Endodermal cell (in vitro differentiated cells): ENCODE measurements around the gene JPT2. TPM values are rescaled to one million over a fixed set of nuclear protein-coding genes. Genes with fewer than 3 reads are reported as not detected.

Source experiments
- DNase-seq: peaks from one replicate; pipeline ENCODE4 v3.0.0-alpha.2; 2017
- H3K27ac ChIP-seq: 2 replicates; pipeline ENCODE4 v1.5.1; 2013; ENCODE audit warnings: mild to moderate bottlenecking, low read depth, low read length, moderate library complexity
- H3K27me3 ChIP-seq: 2 replicates; pipeline ENCODE4 v1.6.1; 2013; ENCODE audit warnings: mild to moderate bottlenecking, low read length, moderate library complexity; ENCODE audit not compliant: insufficient read depth, control insufficient read depth, poor library complexity, severe bottlenecking
- H3K36me3 ChIP-seq: 2 replicates; pipeline ENCODE4 v1.7.0; 2013; ENCODE audit warnings: mild to moderate bottlenecking, low read length, moderate library complexity; ENCODE audit not compliant: control insufficient read depth, insufficient read depth
- H3K4me1 ChIP-seq: one replicate; pipeline ENCODE4 v1.7.0; 2013; ENCODE audit warnings: low read length; ENCODE audit not compliant: control insufficient read depth, insufficient read depth
- H3K4me3 ChIP-seq: 2 replicates; pipeline ENCODE4 v1.5.1; 2013; ENCODE audit warnings: mild to moderate bottlenecking, low read length, moderate library complexity
- H3K9ac ChIP-seq: 2 replicates; pipeline ENCODE4 v1.6.1; 2013; ENCODE audit warnings: mild to moderate bottlenecking, low read length, moderate library complexity; ENCODE audit not compliant: poor library complexity, severe bottlenecking; ENCODE audit errors: extremely low read depth
- H3K9me3 ChIP-seq: 2 replicates; pipeline ENCODE4 v1.6.1; 2013; ENCODE audit warnings: mild to moderate bottlenecking, low read length, moderate library complexity; ENCODE audit not compliant: control insufficient read depth
- H3K27ac Mint-ChIP-seq: 2 replicates; pipeline ENCODE4 v1.8.0; 2020; ENCODE audit warnings: mixed read lengths
- H3K27me3 Mint-ChIP-seq: 2 replicates; pipeline ENCODE4 v1.8.0; 2021; ENCODE audit warnings: mild to moderate bottlenecking, mixed read lengths; ENCODE audit not compliant: insufficient read depth
- H3K36me3 Mint-ChIP-seq: 2 replicates; pipeline ENCODE4 v1.8.0; 2020; ENCODE audit warnings: low read depth, mixed read lengths
- H3K4me1 Mint-ChIP-seq: 2 replicates; pipeline ENCODE4 v1.8.0; 2020; ENCODE audit warnings: mixed read lengths
- H3K4me3 Mint-ChIP-seq: 2 replicates; pipeline ENCODE4 v1.8.0; 2020; ENCODE audit warnings: mild to moderate bottlenecking, moderate library complexity, mixed read lengths
- H3K9me3 Mint-ChIP-seq: 2 replicates; pipeline ENCODE4 v1.8.0; 2020; ENCODE audit warnings: mild to moderate bottlenecking, mixed read lengths
- WGBS, 2 experiments: methylation state at CpG; one replicate each; pipeline versions ENCODE4 v1.1.5 to v1.1.7; 2013; ENCODE audit warnings: missing lambda C conversion rate in 2 of 2, mixed read lengths in 1 of 2; ENCODE audit not compliant: insufficient coverage in 1 of 2, insufficient read length in 1 of 2; 5-methylcytosine and 5-hydroxymethylcytosine counted together
- total RNA-seq, 2 donors: library from RNA; stranded (reverse); fragmentation: NEBNext Ultra II Directional in 1 of 2; extraction: Animal tissue kit (Norgen Biotek cat#: 25700) in 1 of 2; gene quantifications; 2 replicates in 1 of 2; 3 replicates in 1 of 2; pipeline ENCODE4 v1.2.1, GENCODE V29; 2021
- TF ChIP-seq, protein P1 (sequence below): fragments of 200-600 bp; sonication (generic); conservative IDR thresholded peaks from 2 replicates; pipeline ENCODE4 v1.5.0; 2021; ENCODE audit warnings: antibody characterized with exemption, mild to moderate bottlenecking

Gene JPT2
- total RNA-seq, 2 donors from 2014 or later: 161 to 168 TPM

GRCh38 chr16:1666316-1666715 lies 11.8 kb upstream of the JPT2 start:
- no peaks in the 10 kb centered on the region for H3K9me3 ChIP-seq
- no peak overlapping the region for H3K27ac Mint-ChIP-seq
- no peaks in the 10 kb centered on the region for H3K27me3 ChIP-seq
- H3K4me3 ChIP-seq: no peak overlapping the region
- H3K9ac ChIP-seq: no peak overlapping the region
- H3K4me1 ChIP-seq: no peaks in the 10 kb centered on the region
- H3K9me3 Mint-ChIP-seq: no peaks in the 10 kb centered on the region
- H3K36me3 ChIP-seq: peaks cover 93% of the 10 kb centered on the region
- H3K4me1 Mint-ChIP-seq: no peaks in the 10 kb centered on the region
- TF ChIP-seq, protein P1, sequence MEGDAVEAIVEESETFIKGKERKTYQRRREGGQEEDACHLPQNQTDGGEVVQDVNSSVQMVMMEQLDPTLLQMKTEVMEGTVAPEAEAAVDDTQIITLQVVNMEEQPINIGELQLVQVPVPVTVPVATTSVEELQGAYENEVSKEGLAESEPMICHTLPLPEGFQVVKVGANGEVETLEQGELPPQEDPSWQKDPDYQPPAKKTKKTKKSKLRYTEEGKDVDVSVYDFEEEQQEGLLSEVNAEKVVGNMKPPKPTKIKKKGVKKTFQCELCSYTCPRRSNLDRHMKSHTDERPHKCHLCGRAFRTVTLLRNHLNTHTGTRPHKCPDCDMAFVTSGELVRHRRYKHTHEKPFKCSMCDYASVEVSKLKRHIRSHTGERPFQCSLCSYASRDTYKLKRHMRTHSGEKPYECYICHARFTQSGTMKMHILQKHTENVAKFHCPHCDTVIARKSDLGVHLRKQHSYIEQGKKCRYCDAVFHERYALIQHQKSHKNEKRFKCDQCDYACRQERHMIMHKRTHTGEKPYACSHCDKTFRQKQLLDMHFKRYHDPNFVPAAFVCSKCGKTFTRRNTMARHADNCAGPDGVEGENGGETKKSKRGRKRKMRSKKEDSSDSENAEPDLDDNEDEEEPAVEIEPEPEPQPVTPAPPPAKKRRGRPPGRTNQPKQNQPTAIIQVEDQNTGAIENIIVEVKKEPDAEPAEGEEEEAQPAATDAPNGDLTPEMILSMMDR: no peak
- no peak for DNase-seq
- H3K27ac ChIP-seq: no peak overlapping the region
- H3K27me3 Mint-ChIP-seq: no peaks in the 10 kb centered on the region
- WGBS, 2 experiments: 95 to 98% methylated on average over 8 to 13 of the region's 13 CpGs
- peaks cover 87% of the 10 kb centered on the region for H3K36me3 Mint-ChIP-seq
- no peak overlapping the region for H3K4me3 Mint-ChIP-seq

GRCh38 chr16:1667271-1667670 lies 10.8 kb upstream of the JPT2 start:
- Mint-ChIP-seq H3K4me3 (no peak overlapping the region), H3K36me3 (peaks cover 89% of the 10 kb centered on the region), H3K9me3 (no peaks in the 10 kb centered on the region), H3K27me3 (no peaks in the 10 kb centered on the region), H3K27ac (no peak overlapping the region), H3K4me1 (no peaks in the 10 kb centered on the region)
- Histone ChIP-seq H3K27me3 (no peaks in the 10 kb centered on the region), H3K4me1 (no peaks in the 10 kb centered on the region), H3K9ac (no peak overlapping the region), H3K36me3 (peaks cover 95% of the 10 kb centered on the region), H3K27ac (no peak overlapping the region), H3K9me3 (no peaks in the 10 kb centered on the region), H3K4me3 (no peak overlapping the region)
- 95 to 97% methylated on average over 6 to 8 of the region's 8 CpGs for WGBS, 2 experiments
- TF ChIP-seq, protein P1: no peak
- no peak for DNase-seq

- Histone ChIP-seq H3K9me3 (no peaks in the 10 kb centered on the region), H3K36me3 (peaks cover 95% of the 10 kb centered on the region), H3K9ac (no peak overlapping the region), H3K27ac (no peak overlapping the region), H3K4me3 (no peak overlapping the region), H3K4me1 (no peaks in the 10 kb centered on the region), H3K27me3 (no peaks in the 10 kb centered on the region)
- TF ChIP-seq, protein P1: no peak
- Mint-ChIP-seq H3K9me3 (no peaks in the 10 kb centered on the region), H3K27me3 (no peaks in the 10 kb centered on the region), H3K4me1 (no peaks in the 10 kb centered on the region), H3K4me3 (no peak overlapping the region), H3K27ac (no peak overlapping the region), H3K36me3 (peaks cover 90% of the 10 kb centered on the region)
- 94 to 96% methylated on average over 14 of the region's 14 CpGs for WGBS, 2 experiments
- no peak for DNase-seq
Measured at GRCh38 chr16:1667916-1668315, 10.2 kb upstream of the JPT2 start.
